OCI-LY3 (cell line): ENCODE measurements around the gene GSTT2B.
"Not testable (repeated sequence)": the region's sequence is repeated elsewhere in the genome, so short reads cannot be mapped to it uniquely, and the experiment has no call there.

Experiments used
- CTCF ChIP-seq: fragments of 200-600, 300-600 bp; sonication (generic); IDR thresholded peaks from 2 replicates; pipeline ENCODE4 v1.5.1; 2014; ENCODE audit warnings: antibody characterized with exemption, low read length, low read depth
- EZH2phosphoT487 ChIP-seq: fragments of 200-600 bp; shearing (Covaris generic); IDR thresholded peaks from 2 replicates; pipeline ENCODE4 v1.6.1; 2018; ENCODE audit warnings: antibody characterized with exemption, mixed run types, low read depth

- not testable (repeated sequence) for TF ChIP-seq CTCF, EZH2phosphoT487
Measured at GRCh38 chr22:23993581-23994177, 32.7 kb upstream of the GSTT2B start.
